Ishikawa (cell line): ENCODE results near the gene CIT.

Source experiments
- CREB1 ChIP-seq: IDR thresholded peaks from 2 replicates; pipeline ENCODE4 v1.6.1; 2012; ENCODE audit warnings: low read depth
- REST ChIP-seq: IDR thresholded peaks from 2 replicates; pipeline ENCODE4 v1.6.1; 2012; ENCODE audit warnings: low read depth, mild to moderate bottlenecking
- TEAD4 ChIP-seq: IDR thresholded peaks from 2 replicates; pipeline ENCODE4 v1.6.1; 2012

DNA sequence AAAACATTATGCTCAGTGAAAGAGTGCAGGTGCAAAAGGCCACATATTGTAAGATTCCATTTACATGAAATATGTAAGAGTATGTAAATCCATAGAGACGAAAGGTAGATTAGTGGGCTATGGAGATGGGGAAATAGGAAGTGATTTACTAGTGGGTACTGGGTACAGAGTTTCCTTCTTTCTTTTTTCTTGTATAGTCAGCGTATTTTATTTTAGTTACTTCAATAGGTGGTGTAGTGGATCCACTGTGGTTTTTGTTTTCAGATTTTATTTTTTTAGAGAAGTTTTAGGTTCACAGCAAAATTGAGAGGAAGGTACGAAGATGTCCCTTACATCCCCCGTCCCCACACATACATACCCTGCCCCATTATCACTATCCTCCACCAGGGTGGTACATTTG is 6.1 kb upstream of the CIT start:
- TF ChIP-seq TEAD4 (no peak), CREB1 (no peak), REST (no peak)
